ENCODE measurements around the gene HLA-DOA. TPM values are rescaled to one million over a fixed set of nuclear protein-coding genes. Genes with fewer than 3 reads are reported as not detected.

The HLA-DOA gene
- total RNA-seq, 1 experiment from 2014 or later, result 0.13 TPM

DNA sequence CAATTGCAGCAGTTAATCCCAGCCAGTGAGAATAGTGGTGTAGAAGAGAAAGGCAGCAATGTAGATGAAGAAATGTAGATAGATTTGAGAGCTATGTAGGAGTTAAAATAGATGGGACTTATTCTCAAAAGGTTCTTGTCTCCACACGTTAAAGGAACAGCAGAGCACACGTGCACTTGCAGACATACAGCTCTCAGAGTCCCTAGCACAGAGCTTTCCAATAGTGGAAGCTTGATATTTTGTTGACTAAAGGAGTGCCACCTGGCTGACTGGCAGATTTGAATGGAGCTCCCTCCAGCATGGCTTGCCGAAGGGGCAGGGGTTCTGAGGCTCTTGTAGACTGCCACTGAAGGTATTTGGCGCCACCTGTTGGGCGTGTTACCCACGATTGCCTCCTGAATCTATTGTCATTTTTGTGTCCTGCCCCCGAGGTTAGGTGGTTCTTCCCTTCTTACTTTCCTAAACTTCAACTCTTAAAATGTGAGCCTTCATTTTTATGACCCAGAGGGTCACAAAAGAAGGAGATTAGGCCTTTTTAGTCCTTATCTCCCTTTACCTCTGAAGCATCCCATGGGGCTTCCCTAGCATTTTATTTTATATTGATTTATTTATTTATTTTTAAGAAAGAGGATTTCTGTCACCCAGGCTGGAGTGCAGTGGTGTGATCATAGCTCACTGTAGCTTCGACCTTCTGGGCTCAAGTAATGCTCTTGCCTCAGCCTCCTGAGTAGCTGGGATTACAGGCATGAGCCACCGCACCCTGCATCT is 24.6 kb downstream of the HLA-DOA start:
- peak; percentile 90 for DNase-seq (ENCODE audit: low read depth, low spot score)
- in situ Hi-C loops (cut with HindIII; ENCODE audit: low pct_unique_long_range_greater_than_20kb, low sequenced_read_pairs), result loop anchor here (25.0 kb wide), 1 partner anchor 102 kb away; the partner anchor contains the start of gene HLA-DPB1

DNA sequence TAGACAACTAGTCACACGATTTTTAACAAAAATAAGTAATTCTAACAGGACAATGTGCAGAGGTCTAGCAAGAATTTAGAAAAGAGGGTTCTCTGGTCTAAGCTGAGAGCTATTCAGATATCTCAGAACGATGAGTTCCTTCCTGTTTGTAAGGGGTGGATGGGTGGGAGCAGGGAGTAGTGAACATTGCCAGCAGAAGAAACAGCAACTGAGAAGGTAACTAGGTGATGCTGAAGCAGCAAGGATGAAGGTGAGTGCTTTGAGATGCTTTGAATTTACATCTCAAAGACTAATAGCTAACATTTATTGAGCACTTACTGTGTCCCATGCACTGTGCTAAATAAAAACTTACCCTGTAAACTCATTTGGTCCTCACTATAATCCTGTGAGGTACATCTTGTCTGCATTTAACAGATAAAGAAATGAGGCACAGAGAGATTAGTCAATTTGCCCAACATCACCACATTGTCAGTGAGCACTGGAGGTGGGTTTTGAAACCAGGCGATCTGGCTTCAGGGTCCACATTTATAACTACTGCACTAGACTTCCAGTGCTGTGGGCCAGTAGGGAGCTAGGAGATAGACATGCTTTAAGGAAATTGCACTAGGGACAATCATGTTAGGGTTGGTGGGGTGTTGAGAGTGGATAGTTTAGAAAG is 25.3 kb downstream of the HLA-DOA start:
- in situ Hi-C loops (cut with HindIII; ENCODE audit: low pct_unique_long_range_greater_than_20kb, low sequenced_read_pairs), result loop anchor here (25.0 kb wide), 1 partner anchor 103 kb away; the partner anchor contains the start of gene HLA-DPB1
- DNase-seq (ENCODE audit: low read depth, low spot score), result no peak

DNA sequence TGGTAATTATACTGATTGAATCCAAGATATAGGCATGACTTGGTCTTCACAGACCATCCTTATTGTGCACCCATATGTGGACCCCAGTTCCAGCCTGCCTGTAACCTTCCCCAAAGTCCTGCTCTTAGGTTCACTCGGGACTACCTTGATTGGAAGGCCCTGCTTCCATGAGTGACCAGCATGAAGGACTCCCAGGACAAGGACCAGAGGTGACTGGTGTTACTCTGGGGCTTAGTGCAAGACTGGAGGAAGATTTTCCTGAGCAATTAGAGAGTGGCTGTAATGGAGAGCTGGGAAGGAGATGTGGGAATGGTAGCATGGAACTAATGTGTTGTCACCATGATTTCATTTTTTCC is 25.9 kb downstream of the HLA-DOA start:
- DNase-seq (ENCODE audit: low read depth, low spot score), result no peak
- in situ Hi-C loops (cut with HindIII; ENCODE audit: low pct_unique_long_range_greater_than_20kb, low sequenced_read_pairs), result loop anchor here (25.0 kb wide), 1 partner anchor 104 kb away; the partner anchor contains the start of gene HLA-DPB1

DNA sequence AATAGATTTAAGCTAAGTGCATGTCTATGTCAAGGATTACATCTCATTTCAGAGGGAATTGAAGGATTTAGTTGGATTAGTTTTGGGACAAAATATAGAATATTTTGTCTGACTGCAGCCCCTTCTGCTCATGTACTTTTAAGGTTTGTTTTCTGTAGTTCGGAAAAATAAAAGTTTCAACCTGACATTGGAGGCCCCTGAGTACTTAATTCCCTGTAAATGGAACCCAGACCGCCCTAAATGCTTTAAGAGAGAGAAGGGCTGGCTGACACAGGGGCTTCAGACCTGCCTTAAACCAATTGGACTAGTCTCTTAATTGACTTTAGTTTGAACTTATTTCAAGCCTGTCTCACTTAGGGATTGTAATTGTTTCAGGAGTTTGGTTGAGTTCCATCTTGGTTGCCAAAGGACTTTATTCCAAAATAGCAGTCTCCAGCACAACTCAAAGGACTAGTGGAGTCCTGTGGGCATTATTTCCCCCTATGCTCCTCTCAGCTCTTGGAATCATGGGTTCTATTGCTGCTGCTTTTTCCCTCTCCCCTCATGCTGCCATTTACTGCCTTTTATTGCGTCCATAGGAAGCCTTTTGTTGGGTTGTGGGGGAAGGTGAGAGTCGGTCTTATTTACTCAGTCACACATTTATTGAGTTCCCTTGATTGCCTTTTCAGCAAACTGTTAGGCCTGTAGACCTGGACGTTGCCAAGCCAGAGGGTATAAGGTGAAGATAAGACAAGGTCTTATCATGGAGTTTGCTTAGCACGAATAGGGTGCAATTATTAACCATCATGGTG is 26.5 kb downstream of the HLA-DOA start:
- peak; percentile 32 for DNase-seq (ENCODE audit: low read depth, low spot score)
- in situ Hi-C loops (cut with HindIII; ENCODE audit: low pct_unique_long_range_greater_than_20kb, low sequenced_read_pairs), result loop anchor here (25.0 kb wide), 1 partner anchor 104 kb away; the partner anchor contains the start of gene HLA-DPB1

DNA sequence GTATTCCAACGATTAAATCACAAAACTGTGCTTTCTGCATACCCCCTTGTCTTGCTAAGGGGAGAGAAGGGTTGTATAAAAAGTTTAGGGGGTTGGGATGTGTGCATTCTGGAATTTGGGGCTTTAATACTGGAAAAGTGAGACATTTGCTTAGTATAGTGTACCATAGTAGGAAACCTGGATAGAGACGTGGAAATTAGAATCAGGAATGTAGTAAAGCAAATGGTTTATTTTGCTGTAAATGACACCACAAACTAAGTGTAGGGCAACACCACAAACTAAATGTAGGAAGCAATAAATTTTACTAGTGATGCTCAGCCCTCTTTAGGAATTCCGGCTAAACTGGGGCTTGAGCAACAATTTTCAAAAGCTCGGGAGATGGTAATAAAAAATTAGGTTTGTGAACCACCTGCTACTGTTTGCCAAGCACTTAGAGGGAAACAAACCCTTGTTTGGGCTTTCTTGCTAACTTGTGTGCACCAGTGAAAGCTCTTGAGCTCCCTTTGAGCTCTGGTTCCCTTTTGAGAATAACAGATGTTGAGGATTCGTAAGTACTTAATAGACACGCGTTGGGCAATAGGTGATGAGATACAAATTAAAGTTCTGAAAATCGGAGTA is 27.2 kb downstream of the HLA-DOA start:
- in situ Hi-C loops (cut with HindIII; ENCODE audit: low pct_unique_long_range_greater_than_20kb, low sequenced_read_pairs), result loop anchor here (25.0 kb wide), 1 partner anchor 105 kb away; the partner anchor contains the start of gene HLA-DPB1
- no peak for DNase-seq (ENCODE audit: low read depth, low spot score)

DNA sequence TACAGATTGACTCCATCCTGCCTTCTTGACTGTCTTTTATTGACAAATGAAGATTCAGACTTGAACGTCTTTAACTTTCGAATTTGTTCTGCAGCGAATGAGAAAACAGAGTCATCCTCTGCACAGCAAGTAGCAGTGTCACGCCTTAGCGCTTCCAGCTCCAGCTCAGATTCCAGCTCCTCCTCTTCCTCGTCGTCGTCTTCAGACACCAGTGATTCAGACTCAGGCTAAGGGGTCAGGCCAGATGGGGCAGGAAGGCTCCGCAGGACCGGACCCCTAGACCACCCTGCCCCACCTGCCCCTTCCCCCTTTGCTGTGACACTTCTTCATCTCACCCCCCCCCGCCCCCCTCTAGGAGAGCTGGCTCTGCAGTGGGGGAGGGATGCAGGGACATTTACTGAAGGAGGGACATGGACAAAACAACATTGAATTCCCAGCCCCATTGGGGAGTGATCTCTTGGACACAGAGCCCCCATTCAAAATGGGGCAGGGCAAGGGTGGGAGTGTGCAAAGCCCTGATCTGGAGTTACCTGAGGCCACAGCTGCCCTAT is 28.8 kb downstream of the HLA-DOA start:
- in situ Hi-C loops (cut with HindIII; ENCODE audit: low pct_unique_long_range_greater_than_20kb, low sequenced_read_pairs), result loop anchor here (25.0 kb wide), 1 partner anchor 107 kb away; the partner anchor contains the start of gene HLA-DPB1

DNA sequence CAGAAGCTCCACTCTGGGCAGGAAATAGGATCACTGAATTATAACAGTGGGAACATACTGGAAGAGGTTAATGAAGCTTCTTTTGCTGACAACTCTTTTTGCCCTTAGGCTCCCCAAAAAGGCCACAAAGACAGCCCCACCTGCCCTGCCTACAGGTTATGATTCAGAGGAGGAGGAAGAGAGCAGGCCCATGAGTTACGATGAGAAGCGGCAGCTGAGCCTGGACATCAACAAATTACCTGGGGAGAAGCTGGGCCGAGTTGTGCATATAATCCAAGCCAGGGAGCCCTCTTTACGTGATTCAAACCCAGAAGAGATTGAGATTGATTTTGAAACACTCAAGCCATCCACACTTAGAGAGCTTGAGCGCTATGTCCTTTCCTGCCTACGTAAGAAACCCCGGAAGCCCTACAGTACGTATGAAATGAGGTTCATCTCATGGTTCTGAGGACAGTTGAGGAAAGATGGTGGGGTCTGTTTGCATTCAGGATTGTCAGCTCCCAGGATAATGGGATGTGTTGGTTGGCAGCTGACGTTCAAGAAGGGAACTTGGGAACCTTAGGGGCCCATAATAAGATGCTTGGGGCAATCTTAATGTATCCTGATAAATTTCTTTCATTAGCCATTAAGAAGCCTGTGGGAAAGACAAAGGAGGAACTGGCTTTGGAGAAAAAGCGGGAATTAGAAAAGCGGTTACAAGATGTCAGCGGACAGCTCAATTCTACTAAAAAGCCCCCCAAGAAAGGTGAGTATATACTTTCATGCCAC is 29.5 kb downstream of the HLA-DOA start:
- no peak for DNase-seq (ENCODE audit: low read depth, low spot score)
- in situ Hi-C loops (cut with HindIII; ENCODE audit: low pct_unique_long_range_greater_than_20kb, low sequenced_read_pairs), result loop anchor here (25.0 kb wide), 1 partner anchor 107 kb away; the partner anchor contains the start of gene HLA-DPB1

More for the DNA sequence above, 28.8 kb downstream of the HLA-DOA start:
- DNase-seq (ENCODE audit: low read depth, low spot score), result no peak

DNA sequence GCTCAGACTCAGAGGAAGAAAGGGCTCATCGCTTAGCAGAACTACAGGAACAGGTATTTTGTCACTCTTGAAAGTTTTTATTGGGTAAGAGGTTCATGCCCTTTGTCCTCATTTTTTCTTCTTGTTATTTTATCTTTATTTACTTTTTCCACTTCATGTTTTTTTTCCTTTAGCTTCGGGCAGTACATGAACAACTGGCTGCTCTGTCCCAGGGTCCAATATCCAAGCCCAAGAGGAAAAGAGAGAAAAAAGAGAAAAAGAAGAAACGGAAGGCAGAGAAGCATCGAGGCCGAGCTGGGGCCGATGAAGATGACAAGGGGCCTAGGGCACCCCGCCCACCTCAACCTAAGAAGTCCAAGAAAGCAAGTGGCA is 31.5 kb downstream of the HLA-DOA start:
- in situ Hi-C loops (cut with HindIII; ENCODE audit: low pct_unique_long_range_greater_than_20kb, low sequenced_read_pairs), result loop anchor here (25.0 kb wide), 1 partner anchor 109 kb away; the partner anchor contains the start of gene HLA-DPB1
- no peak for DNase-seq (ENCODE audit: low read depth, low spot score)

DNA sequence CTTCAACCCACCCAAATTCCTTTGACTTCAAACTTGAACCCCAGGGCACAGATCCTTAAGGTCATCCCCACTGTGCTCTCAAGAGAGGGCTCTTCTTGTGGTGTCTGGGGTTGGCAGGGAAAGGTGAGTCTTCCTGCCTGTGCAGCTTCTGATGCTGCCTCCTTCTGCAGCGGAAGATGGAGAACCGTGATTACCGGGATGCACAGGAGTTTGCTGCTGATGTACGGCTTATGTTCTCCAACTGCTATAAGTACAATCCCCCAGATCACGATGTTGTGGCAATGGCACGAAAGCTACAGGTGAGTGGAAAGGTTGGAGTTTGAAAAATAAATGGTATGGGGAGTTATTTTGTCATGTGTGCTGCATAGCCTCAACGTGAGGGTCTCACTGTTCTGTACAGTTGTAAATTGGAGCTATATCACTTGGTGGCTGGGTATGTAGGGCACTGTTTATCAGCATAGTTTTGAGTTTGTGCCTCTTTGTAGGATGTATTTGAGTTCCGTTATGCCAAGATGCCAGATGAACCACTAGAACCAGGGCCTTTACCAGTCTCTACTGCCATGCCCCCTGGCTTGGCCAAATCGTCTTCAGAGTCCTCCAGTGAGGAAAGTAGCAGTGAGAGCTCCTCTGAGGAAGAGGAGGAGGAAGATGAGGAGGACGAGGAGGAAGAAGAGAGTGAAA is 32.0 kb downstream of the HLA-DOA start:
- in situ Hi-C loops (cut with HindIII; ENCODE audit: low pct_unique_long_range_greater_than_20kb, low sequenced_read_pairs), result loop anchor here (25.0 kb wide), 1 partner anchor 110 kb away; the partner anchor contains the start of gene HLA-DPB1
- no peak for DNase-seq (ENCODE audit: low read depth, low spot score)

DNA sequence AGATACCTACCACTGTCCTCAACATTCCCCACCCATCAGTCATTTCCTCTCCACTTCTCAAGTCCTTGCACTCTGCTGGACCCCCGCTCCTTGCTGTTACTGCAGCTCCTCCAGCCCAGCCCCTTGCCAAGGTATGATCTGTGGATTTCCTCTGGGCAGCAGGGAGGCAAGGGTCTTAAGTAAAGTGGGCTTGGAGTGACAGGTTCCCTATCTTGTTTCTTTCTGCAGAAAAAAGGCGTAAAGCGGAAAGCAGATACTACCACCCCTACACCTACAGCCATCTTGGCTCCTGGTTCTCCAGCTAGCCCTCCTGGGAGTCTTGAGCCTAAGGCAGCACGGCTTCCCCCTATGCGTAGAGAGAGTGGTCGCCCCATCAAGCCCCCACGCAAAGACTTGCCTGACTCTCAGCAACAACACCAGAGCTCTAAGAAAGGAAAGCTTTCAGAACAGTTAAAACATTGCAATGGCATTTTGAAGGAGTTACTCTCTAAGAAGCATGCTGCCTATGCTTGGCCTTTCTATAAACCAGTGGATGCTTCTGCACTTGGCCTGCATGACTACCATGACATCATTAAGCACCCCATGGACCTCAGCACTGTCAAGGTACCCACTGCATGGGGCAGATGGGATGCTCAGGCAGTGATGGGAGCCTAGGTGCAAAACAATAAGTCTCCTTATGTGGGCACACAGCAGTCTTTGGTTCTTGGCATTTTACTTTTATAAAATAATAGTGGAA is 32.9 kb downstream of the HLA-DOA start:
- DNase-seq (ENCODE audit: low read depth, low spot score), result no peak
- in situ Hi-C loops (cut with HindIII; ENCODE audit: low pct_unique_long_range_greater_than_20kb, low sequenced_read_pairs), result loop anchor here (25.0 kb wide), 1 partner anchor 111 kb away; the partner anchor contains the start of gene HLA-DPB1

DNA sequence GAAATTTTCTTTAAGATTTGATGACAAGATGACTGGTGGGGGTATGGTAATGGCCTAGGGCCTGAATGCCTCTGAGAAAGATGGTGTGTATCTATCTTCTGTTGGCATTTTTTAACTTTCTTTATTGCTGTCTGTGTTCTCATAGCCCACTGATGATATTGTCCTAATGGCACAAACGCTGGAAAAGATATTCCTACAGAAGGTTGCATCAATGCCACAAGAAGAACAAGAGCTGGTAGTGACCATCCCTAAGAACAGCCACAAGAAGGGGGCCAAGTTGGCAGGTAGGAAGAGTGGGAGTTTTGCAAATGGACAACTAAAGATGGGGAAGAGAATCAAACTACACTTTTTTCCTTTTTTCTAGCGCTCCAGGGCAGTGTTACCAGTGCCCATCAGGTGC is 33.5 kb downstream of the HLA-DOA start:
- in situ Hi-C loops (cut with HindIII; ENCODE audit: low pct_unique_long_range_greater_than_20kb, low sequenced_read_pairs), result loop anchor here (25.0 kb wide), 1 partner anchor 111 kb away; the partner anchor contains the start of gene HLA-DPB1
- DNase-seq (ENCODE audit: low read depth, low spot score), result no peak

DNA sequence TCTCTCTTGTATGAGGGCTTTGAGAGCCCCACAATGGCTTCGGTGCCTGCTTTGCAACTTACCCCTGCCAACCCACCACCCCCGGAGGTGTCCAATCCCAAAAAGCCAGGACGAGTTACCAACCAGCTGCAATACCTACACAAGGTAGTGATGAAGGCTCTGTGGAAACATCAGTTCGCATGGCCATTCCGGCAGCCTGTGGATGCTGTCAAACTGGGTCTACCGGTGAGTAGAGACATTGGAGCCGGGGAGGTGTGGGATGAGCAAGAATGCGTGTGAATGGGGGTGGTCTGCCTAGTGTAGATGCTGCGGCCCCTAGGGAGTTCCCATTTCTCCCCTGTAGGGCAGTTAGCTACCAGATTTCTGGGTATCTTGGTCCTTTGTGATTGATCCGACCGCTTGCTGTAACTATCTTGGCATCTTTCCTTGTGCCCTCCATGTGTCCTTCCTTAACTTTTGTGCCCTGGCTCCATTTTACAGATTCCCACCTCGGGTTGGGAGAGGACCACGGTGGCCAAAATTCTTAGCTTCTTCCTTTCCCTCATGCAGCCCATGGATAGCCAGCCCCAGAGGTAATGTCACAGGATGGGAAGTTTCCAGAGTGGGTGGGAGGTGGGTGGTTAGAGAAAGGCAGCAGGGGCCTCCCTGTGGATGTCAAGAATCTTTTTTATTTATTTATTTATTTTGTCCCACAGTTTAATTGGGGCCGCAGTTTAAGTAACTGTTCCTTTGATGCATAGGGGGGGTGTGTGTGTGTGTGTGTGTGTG is 34.7 kb downstream of the HLA-DOA start:
- DNase-seq (ENCODE audit: low read depth, low spot score), result no peak
- in situ Hi-C loops (cut with HindIII; ENCODE audit: low pct_unique_long_range_greater_than_20kb, low sequenced_read_pairs), result loop anchor here (25.0 kb wide), 1 partner anchor 113 kb away; the partner anchor contains the start of gene HLA-DPB1

DNA sequence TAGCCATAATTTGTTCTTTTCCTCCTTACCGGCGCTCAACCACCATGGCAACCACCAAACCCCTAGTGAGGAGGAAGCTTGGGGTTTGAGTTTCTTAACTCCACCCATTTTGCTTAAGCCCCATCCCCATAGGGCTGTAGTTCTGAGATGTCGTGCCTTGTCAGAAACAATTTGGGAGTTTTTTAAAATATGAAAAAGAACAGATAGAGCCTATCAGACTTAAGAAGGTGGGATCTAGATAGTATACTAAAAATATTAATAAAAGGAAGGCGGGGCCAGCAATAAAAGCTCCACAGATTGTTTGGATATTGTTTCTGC is 35.4 kb downstream of the HLA-DOA start:
- DNase-seq (ENCODE audit: low read depth, low spot score), result peak; percentile 45
- in situ Hi-C loops (cut with HindIII; ENCODE audit: low pct_unique_long_range_greater_than_20kb, low sequenced_read_pairs), result no loop called here

DNA sequence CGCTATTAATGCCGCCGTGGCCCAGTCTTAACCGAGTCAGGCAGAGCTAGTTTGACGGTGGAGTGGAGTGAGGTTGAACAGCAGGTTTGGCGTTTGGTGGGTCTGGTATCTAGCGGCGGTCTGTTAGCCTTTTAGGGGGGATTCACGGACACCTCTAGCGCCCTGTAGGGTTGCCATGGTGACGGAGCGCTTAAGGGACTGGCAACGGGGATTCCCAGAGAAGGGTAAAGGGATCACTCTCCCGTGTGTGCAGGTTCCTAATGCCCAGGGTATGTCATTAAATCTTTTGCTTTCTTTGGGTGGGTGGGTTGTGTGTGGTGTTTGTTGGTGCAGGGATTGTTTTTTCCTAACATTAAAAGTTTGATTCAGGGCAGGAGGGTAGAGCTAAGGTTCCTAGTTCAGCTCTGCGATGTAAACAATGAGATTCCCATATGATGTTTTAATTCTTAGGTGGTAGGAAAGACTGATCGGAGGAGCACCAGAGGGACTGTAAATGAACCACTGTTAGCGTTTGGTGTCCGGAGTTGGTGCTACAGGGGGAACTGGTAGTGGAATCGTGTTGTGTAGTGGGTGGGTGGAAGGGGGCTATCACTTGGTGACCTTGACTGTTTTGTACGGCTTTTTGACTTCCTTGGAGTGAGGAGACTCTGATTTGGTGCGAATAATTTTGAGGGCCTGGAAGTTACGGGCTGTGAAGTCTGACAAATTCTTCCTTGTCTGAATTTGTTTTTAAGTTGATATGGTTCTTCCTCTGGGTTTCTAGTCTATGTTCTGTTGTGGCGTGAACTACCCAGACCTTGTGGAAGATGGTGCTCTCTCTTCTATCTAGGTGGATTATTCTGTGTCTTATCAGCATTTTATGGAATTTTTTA is 36.0 kb downstream of the HLA-DOA start:
- DNase-seq (ENCODE audit: low read depth, low spot score), result peak; percentile 55
- in situ Hi-C loops (cut with HindIII; ENCODE audit: low pct_unique_long_range_greater_than_20kb, low sequenced_read_pairs), result no loop called here
